NCI-H187 (cell line): ENCODE measurements around the gene BABAM1.

Experiments used
- DNase-seq, 2 experiments: peaks; one replicate each; lab custom pipeline; 2025; lab: John Stamatoyannopoulos, UW

The BABAM1 gene

DNA sequence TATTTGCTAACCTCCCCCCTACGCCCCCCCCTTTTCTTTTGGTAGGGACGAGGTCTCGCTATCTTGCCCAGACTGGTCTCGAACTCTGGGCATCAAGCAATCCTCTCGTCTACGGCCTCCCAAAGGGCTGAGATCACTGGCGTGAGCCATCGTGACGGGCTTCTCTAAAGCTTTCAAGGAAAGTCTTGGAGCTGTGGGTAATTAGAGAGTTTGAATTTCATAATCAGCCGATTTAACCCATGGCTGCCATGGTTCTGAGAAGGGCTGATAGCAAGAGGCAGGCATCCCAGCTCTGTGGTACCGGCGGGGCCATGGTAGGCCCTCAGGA lies 36.7 kb downstream of the BABAM1 start:
- DNase-seq, result no peak

DNA sequence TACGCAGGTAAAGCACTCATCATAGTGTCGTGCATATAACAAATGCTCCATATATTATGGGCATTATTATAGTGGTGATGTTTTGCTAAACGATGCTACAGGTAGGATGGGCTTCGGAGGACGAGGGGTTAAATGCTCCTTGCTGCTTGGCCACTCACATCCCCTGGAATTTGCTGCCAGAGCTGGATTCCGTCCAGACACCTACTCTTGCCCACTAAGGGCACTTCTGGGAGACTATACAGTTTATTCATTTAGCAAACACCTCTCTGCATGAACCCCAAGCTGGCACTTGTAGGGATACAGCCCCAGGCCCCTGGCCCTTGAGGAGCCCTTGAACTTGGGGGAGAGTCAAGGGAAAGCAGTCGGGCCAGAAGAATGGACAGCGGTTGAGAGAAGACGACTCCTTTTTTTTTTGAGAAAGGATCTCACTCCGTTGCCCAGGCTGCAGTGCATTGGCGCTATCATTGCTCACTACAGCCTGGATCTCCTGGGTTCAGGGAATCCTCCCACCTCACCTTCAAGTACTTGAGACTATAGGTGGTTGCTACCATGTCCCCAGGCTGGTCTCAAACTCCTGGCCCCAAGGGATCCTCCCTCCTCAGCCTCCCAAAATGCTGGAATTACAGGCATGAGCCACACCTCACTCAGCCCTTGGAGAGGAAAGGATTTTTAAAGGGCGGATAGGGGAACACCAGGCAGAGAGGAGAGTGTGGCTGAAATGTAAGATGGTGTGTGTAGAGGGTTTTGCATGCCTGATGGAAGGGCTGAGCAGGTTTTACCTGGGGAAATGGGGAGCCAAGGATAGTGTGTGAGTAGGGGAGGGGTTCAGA lies 37.4 kb downstream of the BABAM1 start:
- DNase-seq, result no peak

DNA sequence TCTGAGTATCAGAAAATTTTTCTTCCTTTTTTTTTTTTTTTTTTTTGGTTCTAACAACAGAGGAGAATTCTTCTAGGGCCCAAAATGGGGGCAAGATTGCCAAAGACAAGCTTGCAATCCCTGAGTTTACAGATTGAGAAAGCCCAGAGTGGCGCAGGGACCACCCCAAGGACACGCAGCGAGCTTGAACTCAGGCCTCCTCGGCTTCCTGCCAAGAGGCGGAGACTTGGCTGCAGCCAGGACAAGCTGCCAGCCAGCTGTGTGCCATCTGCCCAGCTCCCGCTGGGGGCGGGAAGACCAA lies 37.9 kb downstream of the BABAM1 start:
- DNase-seq, result no peak

DNA sequence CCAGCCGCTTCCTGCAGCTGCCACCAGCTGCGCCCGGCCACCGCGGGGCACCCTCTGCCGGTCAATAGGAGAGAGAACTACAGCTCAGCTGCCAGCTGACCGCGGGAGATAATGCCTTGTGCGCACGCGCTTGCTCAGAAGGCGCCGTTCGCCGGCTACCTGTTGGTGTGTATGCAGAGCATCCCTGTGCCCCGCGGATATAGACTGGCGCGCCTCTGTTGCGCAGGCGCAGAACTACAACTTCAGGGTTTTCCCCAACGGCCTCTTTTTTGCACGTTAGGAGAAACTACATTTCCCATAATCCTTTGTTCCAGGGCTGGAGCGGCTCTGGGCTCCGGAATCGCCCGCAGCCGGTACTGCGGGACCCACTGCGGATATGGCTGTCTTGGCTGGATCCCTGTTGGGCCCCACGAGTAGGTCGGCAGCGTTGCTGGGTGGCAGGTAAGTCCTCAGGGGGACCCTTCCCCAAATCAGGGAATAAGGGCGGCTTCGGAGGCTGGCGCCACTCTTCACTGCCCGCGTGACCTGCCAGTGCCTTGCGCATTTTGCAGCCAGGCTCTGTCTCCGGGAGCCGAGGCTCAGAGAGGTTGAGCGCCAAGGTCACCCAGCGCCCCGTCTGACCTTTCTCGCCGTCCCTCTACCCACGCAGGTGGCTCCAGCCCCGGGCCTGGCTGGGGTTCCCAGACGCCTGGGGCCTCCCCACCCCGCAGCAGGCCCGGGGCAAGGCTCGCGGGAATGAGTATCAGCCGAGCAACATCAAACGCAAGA lies 38.5 kb downstream of the BABAM1 start, which contains the start of gene MRPL34:
Gene MRPL34, plus strand, starts transcription at position 356 of the 768 bp plus-strand sequence. Its CDS starts 21 bp downstream, at position 377.
- peak; percentile 87 to 91 for DNase-seq

DNA sequence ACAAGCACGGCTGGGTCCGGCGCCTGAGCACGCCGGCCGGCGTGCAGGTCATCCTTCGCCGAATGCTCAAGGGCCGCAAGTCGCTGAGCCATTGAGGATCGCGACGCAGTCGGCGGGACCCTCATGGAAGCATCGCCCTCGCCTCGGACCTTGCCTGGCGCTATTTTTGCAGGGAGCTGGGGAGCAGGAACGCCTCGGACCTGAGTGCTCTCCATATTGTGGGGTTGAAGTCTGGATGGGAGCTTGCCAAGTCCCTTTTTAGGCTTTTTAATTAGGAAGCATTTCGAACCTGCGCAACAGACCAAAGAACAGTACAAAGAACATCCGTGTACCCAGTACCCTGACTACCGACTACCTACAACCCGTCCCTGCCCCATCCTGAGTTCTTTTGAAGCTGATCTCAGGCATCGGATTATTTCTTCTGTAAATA lies 39.1 kb downstream of the BABAM1 start:
- no peak for DNase-seq

DNA sequence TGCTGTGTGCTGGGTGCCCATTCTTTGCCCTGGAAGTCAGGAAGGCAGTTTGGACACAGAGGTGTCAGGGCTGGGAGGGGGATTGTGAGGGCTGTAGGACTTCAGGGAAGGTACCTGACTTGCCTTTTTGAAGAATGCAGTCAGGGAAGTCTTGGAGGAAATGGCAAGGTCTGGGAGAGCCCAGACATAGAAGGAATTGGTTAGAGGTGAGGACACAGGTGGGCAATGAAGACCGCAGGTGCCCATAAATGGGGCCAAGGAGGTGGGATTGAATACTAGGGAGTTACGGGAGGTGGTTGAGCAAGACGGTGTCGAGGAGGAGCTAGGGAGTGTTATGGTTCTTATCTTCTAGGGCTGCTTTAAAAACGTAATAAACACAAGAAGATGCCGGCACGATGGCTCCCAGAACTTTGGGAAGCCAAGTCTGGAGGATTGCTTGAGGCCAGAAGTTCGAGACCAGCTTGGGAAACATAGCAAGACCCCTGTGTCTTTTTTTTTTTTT lies 40.7 kb downstream of the BABAM1 start:
- no peak for DNase-seq

DNA sequence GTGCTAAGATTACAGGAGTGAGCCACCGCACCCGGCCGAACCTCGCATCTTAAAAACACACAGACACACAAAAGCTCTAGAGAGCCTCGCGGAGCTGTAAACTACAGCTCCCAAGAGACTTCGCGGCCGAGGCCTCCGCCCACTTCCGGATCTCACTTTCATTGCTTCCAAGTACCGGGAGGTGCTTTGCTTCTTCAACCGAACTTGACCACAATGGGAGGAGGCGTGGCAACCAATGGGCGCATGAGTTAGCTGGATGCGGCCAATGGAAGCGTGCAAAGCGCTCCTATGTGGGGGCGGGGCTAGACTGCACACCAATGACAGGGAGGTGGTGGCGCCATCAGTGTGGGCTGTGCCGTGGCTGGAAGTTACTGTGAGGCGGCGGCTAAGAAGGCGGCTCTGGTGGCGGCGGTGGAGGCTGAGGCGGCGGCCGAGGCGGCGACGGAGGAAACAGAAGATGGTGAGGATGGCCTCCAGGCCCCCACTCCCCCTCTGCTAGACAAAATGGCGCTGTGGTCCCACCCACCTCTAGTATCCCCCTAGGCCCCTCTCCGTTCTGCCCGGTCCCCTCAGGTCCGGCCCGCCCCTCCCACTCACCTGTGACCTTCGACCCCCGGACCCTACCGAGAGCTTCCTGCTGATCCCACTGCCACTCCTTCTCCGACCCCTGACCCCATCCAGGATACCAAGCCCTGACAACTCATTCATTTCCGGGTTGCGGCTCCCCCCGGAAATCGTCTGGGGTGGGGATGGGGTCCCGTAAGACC lies 42.1 kb downstream of the BABAM1 start, which contains the start of gene DDA1:
Gene DDA1, plus strand, starts transcription at position 366 of the 767 bp plus-strand sequence. Its CDS starts 92 bp downstream, at position 458.
- DNase-seq, result peak; percentile 86 to 95

DNA sequence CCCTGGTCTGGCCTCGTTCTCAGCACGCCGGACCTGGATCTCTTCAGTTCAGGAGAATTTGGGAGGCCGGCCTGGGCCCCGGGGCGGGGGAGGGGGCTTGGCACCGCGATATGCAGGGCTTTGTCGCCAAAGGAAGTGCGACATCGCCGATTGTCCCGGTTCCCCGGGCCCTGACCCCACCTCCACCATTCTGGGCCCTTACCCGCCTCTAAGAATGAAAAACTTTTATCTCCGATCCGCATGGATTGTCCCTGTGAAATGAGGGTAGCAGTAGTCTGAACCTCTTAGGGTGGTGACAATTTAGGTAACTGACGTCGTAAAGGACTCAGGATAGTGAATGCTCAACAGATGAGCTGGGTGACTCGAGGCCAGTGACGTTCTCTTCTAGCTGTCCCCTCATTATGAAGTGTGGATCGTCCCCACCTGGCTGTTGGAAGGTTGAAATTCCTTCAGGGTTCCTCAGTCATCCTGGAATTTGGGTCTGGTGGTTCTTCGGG lies 42.8 kb downstream of the BABAM1 start:
- DNase-seq, result no peak

DNA sequence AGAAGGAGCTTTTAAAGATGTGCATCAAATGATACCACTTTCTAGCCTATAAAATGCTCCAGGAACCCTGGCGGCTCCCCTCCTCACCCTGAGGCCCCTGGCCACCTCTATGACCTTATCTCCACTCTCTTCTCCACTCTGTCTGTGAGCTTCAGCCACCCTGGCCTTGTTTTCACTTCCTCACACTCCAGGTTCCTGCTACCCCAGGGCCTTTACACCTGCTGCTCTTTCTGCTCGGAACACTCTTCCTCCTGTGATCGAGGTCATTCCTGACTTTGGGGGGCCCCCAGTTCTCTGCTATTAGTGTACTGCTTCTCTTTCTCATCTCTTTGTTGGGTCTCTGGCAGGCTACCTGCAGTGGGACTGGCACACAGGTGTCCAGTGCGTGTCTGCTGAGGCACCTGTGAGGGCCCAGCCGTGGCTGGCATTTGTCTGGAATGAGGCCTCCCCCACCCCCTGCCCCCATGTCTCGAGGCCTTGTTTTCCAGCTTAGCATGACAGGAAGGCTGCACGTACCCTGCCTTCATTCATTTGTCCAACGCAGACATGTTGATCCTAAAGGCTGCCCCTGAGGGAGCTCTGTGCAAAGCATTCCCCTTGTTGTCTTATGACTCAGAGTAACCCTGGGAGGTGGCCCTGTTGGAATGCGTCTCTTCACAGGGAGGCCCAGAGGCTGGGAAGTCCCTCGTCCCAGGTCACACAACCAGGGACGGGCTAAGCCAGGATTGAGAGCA lies 44.4 kb downstream of the BABAM1 start:
- DNase-seq, result no peak

DNA sequence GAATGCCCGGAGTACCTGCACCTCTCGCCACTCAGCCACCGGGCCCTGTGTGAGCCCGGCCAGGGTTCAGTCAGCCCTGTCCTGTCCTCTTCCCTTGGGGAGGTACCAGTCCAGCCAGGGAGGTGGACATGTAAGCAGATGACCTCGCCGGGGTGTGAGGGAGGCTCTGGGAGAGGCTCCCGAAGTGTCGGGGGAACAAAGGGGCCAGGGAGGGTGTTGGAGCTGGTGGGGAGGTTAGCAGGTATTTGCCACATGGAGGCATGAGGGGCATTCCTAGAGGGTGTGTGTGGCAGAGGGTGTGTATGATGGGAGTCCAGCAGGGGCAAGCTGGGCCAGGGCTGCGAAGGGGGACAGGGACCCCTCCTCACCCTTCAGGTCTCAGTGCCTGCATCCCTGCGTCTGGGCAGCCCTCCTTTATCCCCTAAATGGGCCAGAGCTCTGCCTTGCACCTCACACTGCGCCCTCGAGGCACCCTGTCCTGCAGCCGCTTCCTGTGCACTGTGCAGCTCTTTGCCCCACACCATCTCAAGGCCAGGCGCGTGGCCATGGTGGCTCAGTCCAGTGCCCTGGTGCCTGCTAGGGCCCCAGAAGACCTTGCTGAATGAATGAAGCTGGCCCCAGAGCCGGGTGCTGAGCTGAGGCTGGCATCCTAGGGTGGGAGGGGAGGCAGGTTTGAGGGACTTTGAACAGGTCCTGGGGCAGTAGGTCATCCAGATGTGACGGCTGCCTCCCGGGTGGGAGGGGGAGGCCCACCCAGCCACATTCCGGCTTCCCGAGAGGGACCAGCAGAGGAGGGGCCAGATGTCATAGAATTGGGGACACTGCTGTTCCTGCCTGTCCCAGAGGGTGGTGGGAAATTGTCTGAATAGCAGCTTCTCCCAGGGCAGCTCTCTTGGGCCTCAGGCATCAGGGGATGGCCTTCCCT lies 45.2 kb downstream of the BABAM1 start:
- DNase-seq, result no peak

DNA sequence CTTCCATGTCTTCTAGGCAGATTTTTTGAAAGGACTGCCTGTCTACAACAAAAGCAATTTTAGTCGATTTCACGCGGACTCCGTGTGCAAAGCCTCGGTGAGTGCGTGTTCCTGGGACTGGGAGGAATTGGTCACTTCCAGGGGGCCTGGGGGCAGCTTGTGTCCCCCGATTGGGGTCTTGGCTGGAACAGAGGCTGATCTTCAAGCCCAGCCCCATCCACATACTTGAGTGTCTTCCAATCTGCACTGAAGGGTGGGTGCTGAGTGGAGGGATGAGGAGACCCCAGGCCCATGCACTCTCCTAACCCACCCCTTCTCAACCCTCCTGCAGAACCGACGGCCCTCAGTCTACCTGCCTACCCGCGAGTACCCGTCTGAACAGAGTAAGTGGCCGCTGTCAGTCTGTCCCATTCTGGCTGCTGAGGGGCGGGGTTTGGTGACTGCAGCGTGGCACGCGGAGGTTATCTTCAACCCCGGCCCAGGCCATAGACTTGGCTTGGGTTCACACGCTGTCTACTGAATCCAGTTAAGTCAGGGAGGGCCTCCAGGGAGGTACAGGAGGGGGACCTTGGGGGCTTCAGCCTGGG lies 46.9 kb downstream of the BABAM1 start:
- no peak for DNase-seq

DNA sequence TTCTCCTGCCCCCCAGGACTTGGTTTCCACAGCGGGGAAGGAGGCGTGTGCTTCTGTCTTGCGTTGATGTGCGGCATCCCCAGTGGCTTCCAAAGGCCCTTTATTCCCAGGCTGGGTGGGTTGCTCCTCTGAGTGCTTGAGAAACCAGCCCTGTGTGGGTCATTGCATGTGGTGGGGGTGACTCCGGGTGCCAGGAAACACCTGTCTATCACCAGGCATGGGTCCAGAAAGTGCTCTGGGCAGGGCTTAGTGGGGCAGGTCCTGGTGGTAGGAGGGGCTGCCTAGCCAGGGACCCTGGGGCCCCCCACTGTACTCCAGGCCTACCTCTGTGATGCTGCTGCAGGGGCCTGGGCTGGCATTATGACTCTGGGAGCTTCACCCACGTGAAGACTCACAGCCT lies 51.7 kb downstream of the BABAM1 start:
- no peak for DNase-seq

DNA sequence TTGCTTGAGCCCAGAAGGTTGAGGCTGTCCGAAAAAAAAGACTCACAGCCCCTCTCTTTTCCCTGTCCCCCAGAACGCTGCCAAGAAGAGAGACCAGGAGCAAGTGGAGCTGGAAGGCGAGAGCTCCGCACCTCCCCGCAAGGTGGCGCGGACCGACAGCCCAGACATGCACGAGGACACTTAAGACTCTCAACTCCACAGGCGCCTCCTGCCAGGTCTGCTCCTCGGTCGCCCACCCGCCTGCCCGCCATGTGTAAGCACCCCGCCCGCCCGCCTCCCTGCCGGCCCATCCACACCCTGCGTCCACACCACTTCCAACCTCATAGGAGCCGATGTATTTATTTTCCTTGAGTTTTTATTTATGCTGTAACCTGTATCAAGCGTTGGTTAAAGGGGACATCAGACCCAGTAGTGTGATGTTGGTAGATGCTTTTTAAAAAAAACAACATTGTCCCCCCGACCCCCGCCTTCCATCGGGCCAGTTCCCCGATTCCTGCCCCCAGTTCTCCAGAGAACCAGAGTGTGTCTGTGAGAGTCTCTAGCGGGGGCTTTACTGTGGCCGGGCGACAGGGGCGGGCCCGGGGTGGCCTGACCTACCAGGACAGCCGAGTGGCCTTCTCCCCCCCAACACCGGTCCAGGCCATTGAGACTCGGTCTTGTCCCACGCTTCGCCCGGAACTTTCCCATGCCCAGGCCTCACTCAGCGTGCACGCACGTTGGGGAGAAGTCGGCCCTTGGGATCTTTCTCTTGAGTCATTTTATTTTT lies 52.4 kb downstream of the BABAM1 start:
- no peak for DNase-seq

DNA sequence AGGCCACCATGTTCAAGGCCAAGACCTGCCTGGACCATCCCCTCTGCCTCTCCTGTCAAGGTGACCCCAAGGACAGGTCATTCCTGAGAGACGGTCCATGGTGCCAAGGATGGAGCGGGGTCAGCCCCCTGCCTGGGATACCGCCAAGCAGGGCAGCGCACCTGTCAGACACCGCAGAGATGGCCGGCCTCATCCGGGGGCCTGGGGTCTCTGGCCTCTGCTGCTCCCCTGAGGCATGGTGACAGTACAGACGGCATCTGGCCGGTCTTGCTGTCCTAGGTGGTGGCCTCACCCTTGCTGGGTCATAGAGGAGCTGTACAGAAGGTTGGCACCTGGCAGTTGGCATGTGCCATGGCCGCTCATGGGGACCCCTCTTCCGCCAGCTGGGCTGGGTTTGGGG lies 53.2 kb downstream of the BABAM1 start:
- no peak for DNase-seq

DNA sequence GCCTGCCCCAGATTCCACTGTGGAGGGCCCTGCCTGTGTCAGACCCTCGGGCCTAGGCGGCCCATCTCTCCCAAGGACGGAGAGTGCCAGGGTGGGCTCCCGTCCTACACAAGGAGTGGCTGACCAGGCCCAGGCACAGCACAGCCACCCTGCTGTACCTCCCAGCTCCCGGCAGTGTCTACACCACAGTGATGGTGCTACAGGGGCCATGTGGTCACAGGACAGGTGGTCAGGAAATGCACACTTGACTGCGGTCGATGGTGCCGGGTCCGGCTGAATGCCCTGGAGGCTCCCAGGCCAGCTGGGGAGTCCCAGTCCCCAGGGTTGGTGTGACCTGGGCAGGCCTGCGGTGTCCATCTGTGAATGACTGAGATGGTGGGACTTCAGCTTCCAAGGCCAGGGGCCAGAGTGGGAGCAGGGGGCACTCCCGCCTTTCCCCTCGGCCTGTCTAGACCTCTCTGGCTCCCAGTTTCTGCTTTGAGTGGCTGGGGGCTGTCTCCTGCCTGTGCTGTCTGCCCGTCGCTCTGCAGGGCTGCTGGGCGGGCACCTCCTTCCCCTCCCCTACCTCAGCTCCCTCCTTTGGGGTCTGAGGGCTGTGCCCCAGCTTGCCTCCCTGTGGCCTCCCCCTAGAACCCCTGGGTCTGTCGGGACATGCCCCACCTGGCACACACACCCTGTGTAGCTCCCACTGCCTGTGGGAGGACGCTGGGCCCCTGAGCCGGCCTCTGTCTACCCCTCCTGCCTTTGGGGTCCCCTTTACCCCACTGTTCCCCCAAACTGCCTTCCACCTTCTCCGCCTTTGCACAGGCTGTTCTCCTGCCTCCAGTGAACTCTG lies 54.6 kb downstream of the BABAM1 start:
- DNase-seq, result no peak

DNA sequence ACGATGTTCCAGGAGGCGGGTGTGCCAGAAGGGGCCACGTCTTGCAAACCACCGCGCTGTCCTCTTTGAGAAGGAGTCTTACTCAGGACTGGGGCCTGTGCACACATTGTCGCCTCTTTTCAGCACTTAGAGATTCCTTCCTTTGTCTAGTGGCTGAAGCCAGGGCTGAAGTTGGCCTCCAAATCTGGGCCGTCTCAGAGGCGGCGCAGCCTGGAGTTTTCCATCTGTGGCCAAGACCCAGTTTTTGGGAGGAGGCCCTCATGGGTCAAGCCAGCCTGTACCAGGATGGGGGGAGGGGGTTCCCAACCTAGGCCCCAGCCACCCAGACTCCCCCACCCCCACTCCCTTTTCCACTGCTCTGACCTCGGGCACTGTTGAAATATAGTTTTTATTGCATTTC lies 55.6 kb downstream of the BABAM1 start:
- no peak for DNase-seq

DNA sequence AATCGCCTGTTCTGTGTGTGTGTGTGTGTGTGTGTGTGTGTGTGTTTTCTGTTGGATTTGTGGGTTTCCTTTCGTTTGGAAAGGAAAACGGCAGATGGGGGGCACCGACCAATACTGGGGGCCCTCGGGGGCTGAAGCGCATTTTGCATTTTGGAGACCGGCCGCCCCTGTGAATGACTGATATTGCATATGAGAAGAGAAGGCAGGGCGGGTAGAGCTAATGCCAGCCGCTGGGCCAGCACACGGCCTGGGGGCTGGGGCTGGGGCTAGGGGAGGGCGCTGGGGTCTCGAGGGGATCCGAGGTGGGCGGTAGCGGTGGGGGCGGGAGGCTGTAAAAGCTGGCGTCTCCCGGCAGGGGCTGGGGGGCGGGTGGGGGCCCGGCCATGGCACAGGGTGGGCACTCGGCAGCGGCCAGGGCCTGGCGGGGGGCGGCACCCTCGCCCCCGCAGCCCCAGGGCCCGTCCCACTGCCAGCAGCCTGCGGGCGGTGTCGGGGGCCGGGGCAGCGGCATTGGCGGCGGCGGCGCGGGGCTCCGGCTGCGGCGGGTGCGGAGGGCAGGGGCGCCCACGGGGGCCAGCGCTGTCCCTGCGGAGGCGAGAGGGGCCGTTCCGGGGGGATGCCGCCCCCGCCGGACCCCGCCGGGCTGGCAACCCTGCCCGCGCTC lies 56.2 kb downstream of the BABAM1 start:
- no peak for DNase-seq

DNA sequence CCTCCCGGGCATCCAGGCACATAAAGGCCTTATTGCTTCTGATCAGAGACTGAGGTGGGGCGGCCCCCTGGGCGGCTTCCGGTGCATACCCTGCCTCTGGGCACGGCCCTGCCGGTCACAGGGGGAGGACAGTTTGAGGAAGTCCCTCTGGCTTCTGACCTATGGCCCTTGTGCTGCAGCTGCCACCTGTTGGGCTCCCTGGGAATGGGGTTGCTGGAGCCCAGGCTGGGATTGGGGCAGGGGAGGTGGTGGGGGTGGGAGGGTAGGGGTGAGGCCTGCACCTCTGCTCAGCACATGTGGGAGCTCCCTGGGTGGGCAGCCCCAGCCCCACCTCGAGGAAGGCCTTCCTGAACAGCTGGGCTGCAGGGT lies 56.7 kb downstream of the BABAM1 start:
- DNase-seq, result no peak
